Osteocyte (in vitro differentiated cells): Measurements from ENCODE around the gene PNPO. TPM values are rescaled to one million over a fixed set of nuclear protein-coding genes. Genes with fewer than 3 reads are reported as not detected.

Experiments used
- DNase-seq: peaks from one replicate; pipeline ENCODE4 v3.0.0; 2021; ENCODE audit warnings: mixed read lengths; ENCODE audit not compliant: unreplicated experiment; ENCODE audit errors: extremely low spot score
- H3K27ac Mint-ChIP-seq: one replicate; pipeline ENCODE4 v1.8.0; 2021; ENCODE audit warnings: mild to moderate bottlenecking, mixed read lengths; ENCODE audit not compliant: unreplicated experiment
- H3K27me3 Mint-ChIP-seq: one replicate; pipeline ENCODE4 v1.8.0; 2021; ENCODE audit warnings: mixed read lengths; ENCODE audit not compliant: unreplicated experiment
- H3K36me3 Mint-ChIP-seq: one replicate; pipeline ENCODE4 v1.8.0; 2021; ENCODE audit warnings: mixed read lengths; ENCODE audit not compliant: unreplicated experiment
- H3K4me1 Mint-ChIP-seq: one replicate; pipeline ENCODE4 v1.8.0; 2021; ENCODE audit warnings: mixed read lengths; ENCODE audit not compliant: unreplicated experiment
- H3K4me3 Mint-ChIP-seq: one replicate; pipeline ENCODE4 v1.8.0; 2021; ENCODE audit warnings: mild to moderate bottlenecking, moderate library complexity, mixed read lengths; ENCODE audit not compliant: unreplicated experiment
- H3K9me3 Mint-ChIP-seq: one replicate; pipeline ENCODE4 v1.8.0; 2021; ENCODE audit warnings: mixed read lengths; ENCODE audit not compliant: unreplicated experiment
- CTCF ChIP-seq: fragments of 200-600 bp; sonication (generic); IDR thresholded peaks from 2 replicates; pipeline ENCODE4 v1.5.0; 2021; ENCODE audit warnings: antibody characterized with exemption, mild to moderate bottlenecking, moderate library complexity
- total RNA-seq: library from RNA; stranded (reverse); gene quantifications from 2 replicates; pipeline ENCODE4 v1.2.1, GENCODE V29; 2021

The PNPO gene
- total RNA-seq, 1 donor from 2014 or later: 9.0 TPM

DNA sequence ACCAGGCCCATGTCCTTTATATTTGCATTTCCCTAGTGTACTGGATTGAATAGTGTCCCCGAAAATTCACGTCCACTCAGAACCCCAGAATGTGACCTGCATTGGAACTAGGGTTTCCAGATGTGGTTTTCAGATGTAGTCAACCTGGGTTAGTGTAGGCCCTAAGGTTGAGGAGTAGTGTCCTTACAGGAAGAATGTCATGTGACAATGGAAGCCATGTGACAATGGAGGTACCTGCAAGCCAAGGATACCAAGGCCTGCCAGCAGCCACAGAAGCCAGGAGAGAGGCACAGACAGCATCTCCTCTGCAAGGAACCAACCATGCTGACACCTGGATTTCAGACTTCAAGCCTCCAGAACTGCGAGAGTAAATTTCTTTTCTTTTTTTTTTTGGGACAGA is 21.5 kb downstream of the PNPO start:
- H3K4me1 Mint-ChIP-seq: peaks cover 9% of the 10 kb centered on the region
- H3K4me3 Mint-ChIP-seq: no peak overlapping the region
- no peak for TF ChIP-seq CTCF
- peaks cover 2% of the 10 kb centered on the region for H3K27me3 Mint-ChIP-seq
- no peaks in the 10 kb centered on the region for H3K36me3 Mint-ChIP-seq
- H3K27ac Mint-ChIP-seq: no peak overlapping the region
- no peak for DNase-seq
- peaks cover 7% of the 10 kb centered on the region for H3K9me3 Mint-ChIP-seq

DNA sequence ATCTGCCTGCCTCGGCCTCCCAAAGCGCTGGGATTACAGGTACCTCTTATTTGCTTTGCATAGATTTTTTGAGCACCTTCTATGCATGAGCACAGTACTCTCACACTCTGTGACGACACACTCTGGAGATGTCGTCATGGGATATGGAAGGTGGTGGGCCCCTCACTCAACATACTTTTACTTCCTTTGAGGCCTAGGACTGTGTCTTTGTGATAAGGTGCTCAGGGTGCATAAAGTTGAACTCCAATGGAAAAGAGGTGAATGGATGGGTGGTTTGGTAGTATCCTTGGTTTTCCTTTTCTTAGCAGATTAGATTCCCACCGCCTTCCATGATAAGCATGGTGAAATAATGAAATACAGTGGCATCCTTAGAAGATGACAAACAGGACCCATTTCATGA is 23.5 kb downstream of the PNPO start:
- Mint-ChIP-seq H3K4me1 (peaks cover 13% of the 10 kb centered on the region), H3K9me3 (peaks cover 7% of the 10 kb centered on the region), H3K27ac (no peak overlapping the region), H3K4me3 (no peak overlapping the region), H3K36me3 (no peaks in the 10 kb centered on the region), H3K27me3 (peaks cover 2% of the 10 kb centered on the region)
- DNase-seq: no peak
- TF ChIP-seq CTCF: no peak

DNA sequence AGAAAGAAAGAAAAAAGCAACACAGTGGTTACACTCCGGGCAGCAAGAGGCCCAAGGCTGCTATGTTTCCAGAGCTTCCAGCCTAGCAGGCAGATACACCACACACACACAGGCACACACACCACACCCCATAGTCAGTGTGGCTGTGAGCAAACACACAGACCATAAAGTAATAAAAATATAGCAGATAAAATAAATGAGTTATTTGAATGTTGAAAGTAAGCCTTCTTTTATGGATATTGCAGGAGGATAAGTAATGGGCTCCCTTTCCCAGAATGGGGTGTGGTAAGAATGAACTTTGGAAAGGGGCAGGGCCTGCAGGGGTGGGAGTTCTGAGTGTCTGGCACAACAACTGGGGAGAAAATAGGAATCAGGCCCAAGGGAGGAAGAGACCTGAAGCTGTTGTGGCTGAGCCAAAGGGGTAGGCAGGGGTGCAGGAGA is 24.7 kb downstream of the PNPO start:
- H3K27me3 Mint-ChIP-seq: peaks cover 2% of the 10 kb centered on the region
- H3K4me3 Mint-ChIP-seq: no peak overlapping the region
- no peak for TF ChIP-seq CTCF
- H3K36me3 Mint-ChIP-seq: no peaks in the 10 kb centered on the region
- DNase-seq: no peak
- no peak overlapping the region for H3K27ac Mint-ChIP-seq
- H3K4me1 Mint-ChIP-seq: peaks cover 20% of the 10 kb centered on the region
- H3K9me3 Mint-ChIP-seq: peaks cover 7% of the 10 kb centered on the region

- Mint-ChIP-seq H3K4me3 (no peak overlapping the region), H3K9me3 (no peaks in the 10 kb centered on the region), H3K27ac (peak overlapping the region; percentile 47), H3K36me3 (no peaks in the 10 kb centered on the region), H3K27me3 (peaks cover 2% of the 10 kb centered on the region), H3K4me1 (peaks cover 28% of the 10 kb centered on the region)
- no peak for TF ChIP-seq CTCF
- no peak for DNase-seq
Measured at GRCh38 chr17:47967607-47968252, 26.4 kb downstream of the PNPO start.

- Mint-ChIP-seq H3K4me3 (no peak overlapping the region), H3K4me1 (peaks cover 28% of the 10 kb centered on the region), H3K36me3 (no peaks in the 10 kb centered on the region), H3K27me3 (no peaks in the 10 kb centered on the region), H3K27ac (no peak overlapping the region), H3K9me3 (no peaks in the 10 kb centered on the region)
- TF ChIP-seq CTCF: no peak
- no peak for DNase-seq
Measured at GRCh38 chr17:47968836-47969235, 27.5 kb downstream of the PNPO start.
